Activated naive CD4-positive, alpha-beta T cell treated with anti-CD3 and anti-CD28 coated beads, Interleukin-2, amount 10 ng/mL, durations not matched to agents 7 days and 5 days (primary cell): ENCODE measurements around the gene RNF220.

Experiments used
- CTCF ChIA-PET: fragments of 350-600 bp; sonication (Branson Sonifier 250); formaldehyde crosslinking; loops from one replicate; lab custom pipeline; 2021; ENCODE audit warnings: antibody characterized with exemption; lab: Charles Lee
- DNase-seq: peaks from one replicate; pipeline ENCODE4 v3.0.0-alpha.2; 2020
- H3K27ac Mint-ChIP-seq: one replicate; pipeline ENCODE4 v1.8.0; 2021; ENCODE audit warnings: mild to moderate bottlenecking, moderate library complexity, mixed read lengths
- H3K27me3 Mint-ChIP-seq: one replicate; pipeline ENCODE4 v1.8.0; 2021; ENCODE audit warnings: mild to moderate bottlenecking, mixed read lengths
- H3K36me3 Mint-ChIP-seq: one replicate; pipeline ENCODE4 v1.8.0; 2021; ENCODE audit warnings: mixed read lengths
- H3K4me1 Mint-ChIP-seq: one replicate; pipeline ENCODE4 v1.8.0; 2021; ENCODE audit warnings: mixed read lengths
- H3K4me3 Mint-ChIP-seq: one replicate; pipeline ENCODE4 v1.8.0; 2021; ENCODE audit warnings: mild to moderate bottlenecking, moderate library complexity, mixed read lengths
- H3K9me3 Mint-ChIP-seq: one replicate; pipeline ENCODE4 v1.8.0; 2021; ENCODE audit warnings: mixed read lengths

Gene RNF220

GRCh38 chr1:44565833-44566232 lies 160.8 kb downstream of the RNF220 start:
- peaks cover 40% of the 10 kb centered on the region for H3K27me3 Mint-ChIP-seq
- CTCF ChIA-PET: no interaction called here
- no peak for DNase-seq
- no peak overlapping the region for H3K27ac Mint-ChIP-seq
- peaks cover 2% of the 10 kb centered on the region for H3K4me1 Mint-ChIP-seq
- no peaks in the 10 kb centered on the region for H3K36me3 Mint-ChIP-seq
- no peak overlapping the region for H3K4me3 Mint-ChIP-seq
- no peaks in the 10 kb centered on the region for H3K9me3 Mint-ChIP-seq

- no peak for DNase-seq
- H3K36me3 Mint-ChIP-seq: no peaks in the 10 kb centered on the region
- no peaks in the 10 kb centered on the region for H3K9me3 Mint-ChIP-seq
- no peak overlapping the region for H3K27ac Mint-ChIP-seq
- no peaks in the 10 kb centered on the region for H3K4me1 Mint-ChIP-seq
- H3K4me3 Mint-ChIP-seq: no peak overlapping the region
- CTCF ChIA-PET: interaction anchor here (0.6 to 0.8 kb wide), 3 partner anchors 18 to 1763 kb away, joined by 3 read pairs; no protein-coding TSS in a partner anchor
- peaks cover 40% of the 10 kb centered on the region for H3K27me3 Mint-ChIP-seq
These were observed 161.4 kb downstream of the RNF220 start for GRCh38 chr1:44566281-44567046.

- CTCF ChIA-PET: interaction anchor here (1.1 kb wide), 1 partner anchor 28 kb away, joined by 3 read pairs; no protein-coding TSS in a partner anchor
- no peaks in the 10 kb centered on the region for H3K36me3 Mint-ChIP-seq
- peaks cover 31% of the 10 kb centered on the region for H3K27me3 Mint-ChIP-seq
- H3K27ac Mint-ChIP-seq: no peak overlapping the region
- no peak for DNase-seq
- no peaks in the 10 kb centered on the region for H3K9me3 Mint-ChIP-seq
- H3K4me3 Mint-ChIP-seq: no peak overlapping the region
- no peaks in the 10 kb centered on the region for H3K4me1 Mint-ChIP-seq
These were observed 163.3 kb downstream of the RNF220 start for GRCh38 chr1:44568128-44568900.

GRCh38 chr1:44569491-44569890 lies 164.4 kb downstream of the RNF220 start:
- Mint-ChIP-seq H3K36me3 (no peaks in the 10 kb centered on the region), H3K27ac (no peak overlapping the region), H3K4me3 (no peak overlapping the region), H3K9me3 (no peaks in the 10 kb centered on the region), H3K27me3 (peaks cover 27% of the 10 kb centered on the region), H3K4me1 (no peaks in the 10 kb centered on the region)
- CTCF ChIA-PET: interaction anchor here (1.3 kb wide), 1 partner anchor 84 kb away, joined by 3 read pairs; no protein-coding TSS in a partner anchor
- DNase-seq: no peak

GRCh38 chr1:44571712-44572571 lies 166.9 kb downstream of the RNF220 start:
- no peaks in the 10 kb centered on the region for H3K4me1 Mint-ChIP-seq
- H3K36me3 Mint-ChIP-seq: no peaks in the 10 kb centered on the region
- peak; percentile 33 for DNase-seq
- H3K27ac Mint-ChIP-seq: no peak overlapping the region
- peaks cover 32% of the 10 kb centered on the region for H3K27me3 Mint-ChIP-seq
- H3K4me3 Mint-ChIP-seq: no peak overlapping the region
- CTCF ChIA-PET: interaction anchor here (0.7 to 3.8 kb wide), 15 partner anchors 9 to 479 kb away, joined by 3 to 62 read pairs (median 4); no protein-coding TSS in a partner anchor
- no peaks in the 10 kb centered on the region for H3K9me3 Mint-ChIP-seq

- CTCF ChIA-PET: interaction anchor here (0.7 to 3.8 kb wide), 12 partner anchors 8 to 479 kb away, joined by 3 to 62 read pairs (median 6); no protein-coding TSS in a partner anchor
- Mint-ChIP-seq H3K9me3 (no peaks in the 10 kb centered on the region), H3K4me3 (no peak overlapping the region), H3K27ac (no peak overlapping the region), H3K36me3 (no peaks in the 10 kb centered on the region), H3K4me1 (no peaks in the 10 kb centered on the region), H3K27me3 (peaks cover 29% of the 10 kb centered on the region)
- DNase-seq: no peak
These were observed 167.5 kb downstream of the RNF220 start for GRCh38 chr1:44572572-44572879.

GRCh38 chr1:44575396-44575795 lies 170.3 kb downstream of the RNF220 start:
- Mint-ChIP-seq H3K36me3 (no peaks in the 10 kb centered on the region), H3K4me1 (no peaks in the 10 kb centered on the region)
- CTCF ChIA-PET: no interaction called here

GRCh38 chr1:44576456-44577150 lies 171.5 kb downstream of the RNF220 start:
- no peaks in the 10 kb centered on the region for H3K9me3 Mint-ChIP-seq
- no peak overlapping the region for H3K4me3 Mint-ChIP-seq
- no peak for DNase-seq
- no peak overlapping the region for H3K27ac Mint-ChIP-seq
- H3K36me3 Mint-ChIP-seq: no peaks in the 10 kb centered on the region
- H3K27me3 Mint-ChIP-seq: peaks cover 23% of the 10 kb centered on the region
- CTCF ChIA-PET: interaction anchor here (1.8 kb wide), 1 partner anchor 77 kb away, joined by 5 read pairs; no protein-coding TSS in a partner anchor
- no peaks in the 10 kb centered on the region for H3K4me1 Mint-ChIP-seq

More at GRCh38 chr1:44575396-44575795, 170.3 kb downstream of the RNF220 start:
- DNase-seq: no peak
- H3K4me3 Mint-ChIP-seq: no peak overlapping the region
- H3K9me3 Mint-ChIP-seq: no peaks in the 10 kb centered on the region
- H3K27me3 Mint-ChIP-seq: peaks cover 23% of the 10 kb centered on the region
- no peak overlapping the region for H3K27ac Mint-ChIP-seq

- Mint-ChIP-seq H3K9me3 (no peaks in the 10 kb centered on the region), H3K36me3 (no peaks in the 10 kb centered on the region), H3K4me1 (no peaks in the 10 kb centered on the region), H3K4me3 (no peak overlapping the region), H3K27me3 (peaks cover 18% of the 10 kb centered on the region), H3K27ac (no peak overlapping the region)
- DNase-seq: no peak
- CTCF ChIA-PET: interaction anchor here (0.9 to 2.1 kb wide), 3 partner anchors 9 to 14 kb away, joined by 3 to 8 read pairs (median 4); no protein-coding TSS in a partner anchor
These were observed 176.2 kb downstream of the RNF220 start for GRCh38 chr1:44581205-44581604.

GRCh38 chr1:44584167-44584566 lies 179.1 kb downstream of the RNF220 start:
- CTCF ChIA-PET: interaction anchor here (0.7 to 3.4 kb wide), 4 partner anchors 11 to 367 kb away, joined by 3 to 12 read pairs (median 4); no protein-coding TSS in a partner anchor
- Mint-ChIP-seq H3K27ac (no peak overlapping the region), H3K9me3 (no peaks in the 10 kb centered on the region), H3K36me3 (no peaks in the 10 kb centered on the region), H3K4me3 (no peak overlapping the region), H3K27me3 (peaks cover 4% of the 10 kb centered on the region), H3K4me1 (no peaks in the 10 kb centered on the region)
- DNase-seq: no peak

- Mint-ChIP-seq H3K4me1 (no peaks in the 10 kb centered on the region), H3K4me3 (no peak overlapping the region), H3K9me3 (no peaks in the 10 kb centered on the region), H3K36me3 (no peaks in the 10 kb centered on the region), H3K27me3 (peaks cover 10% of the 10 kb centered on the region), H3K27ac (no peak overlapping the region)
- CTCF ChIA-PET: interaction anchor here (3.4 kb wide), 1 partner anchor 13 kb away, joined by 12 read pairs; no protein-coding TSS in a partner anchor
- DNase-seq: no peak
These were observed 180.4 kb downstream of the RNF220 start for GRCh38 chr1:44585315-44585920.

- no peaks in the 10 kb centered on the region for H3K4me1 Mint-ChIP-seq
- H3K4me3 Mint-ChIP-seq: no peak overlapping the region
- CTCF ChIA-PET: interaction anchor here (0.6 kb wide), 1 partner anchor 212 kb away, joined by 3 read pairs; no protein-coding TSS in a partner anchor
- H3K27me3 Mint-ChIP-seq: peaks cover 11% of the 10 kb centered on the region
- no peak for DNase-seq
- H3K36me3 Mint-ChIP-seq: no peaks in the 10 kb centered on the region
- H3K9me3 Mint-ChIP-seq: no peaks in the 10 kb centered on the region
- H3K27ac Mint-ChIP-seq: no peak overlapping the region
These were observed 182.9 kb downstream of the RNF220 start for GRCh38 chr1:44587796-44588460.
